Heart right ventricle (tissue), 16 donors: ENCODE data around the gene SPATA31D3. TPM values are rescaled to one million over a fixed set of nuclear protein-coding genes. Genes with fewer than 3 reads are reported as not detected.

Experiments used
- ATAC-seq, 8 donors: fragments of 200-7000 bp; cut with Tn5 transposase; one replicate each; pipeline ENCODE4 v1.9.1; 2020; ENCODE audit warnings: mild to moderate bottlenecking in 8 of 8, moderate library complexity in 8 of 8, moderate number of reproducible peaks in 1 of 8
- DNase-seq, 2 donors: peaks; one replicate each; pipeline ENCODE4 v3.0.0-alpha.2; 2020
- H3K27ac ChIP-seq, 10 donors: fragments of 200-600 bp; sonication (generic) in 2 of 10; one replicate each; pipeline versions ENCODE4 v1.5.0 to v1.8.0; 2020 to 2022; ENCODE audit warnings: mild to moderate bottlenecking in 3 of 10
- H3K27me3 ChIP-seq, 7 donors: fragments of 200-600 bp; one replicate each; pipeline ENCODE4 v1.8.0; 2021 to 2022; ENCODE audit warnings: mild to moderate bottlenecking in 2 of 7
- H3K36me3 ChIP-seq, 9 donors: fragments of 200-600 bp; sonication (generic) in 1 of 9; one replicate each; pipeline versions ENCODE4 v1.5.0 to v1.8.0; 2020 to 2022; ENCODE audit warnings: mild to moderate bottlenecking in 2 of 9
- H3K4me1 ChIP-seq, 9 donors: fragments of 200-600 bp; sonication (generic) in 1 of 9; one replicate each; pipeline versions ENCODE4 v1.5.0 to v1.8.0; 2020 to 2022; ENCODE audit warnings: mild to moderate bottlenecking in 4 of 9
- H3K4me3 ChIP-seq, 10 donors: fragments of 200-600 bp; sonication (generic) in 2 of 10; one replicate each; pipeline versions ENCODE4 v1.5.0 to v1.8.0; 2020 to 2022; ENCODE audit warnings: mild to moderate bottlenecking in 7 of 10, moderate library complexity in 2 of 10
- H3K9me3 ChIP-seq, 11 donors: fragments of 200-600 bp in 10 of 11; sonication (generic) in 2 of 11; one replicate each; pipeline versions ENCODE4 v1.5.0 to v1.8.0; 2013 to 2022; ENCODE audit warnings: mild to moderate bottlenecking in 2 of 11, control low read depth in 1 of 11, moderate library complexity in 1 of 11
- CTCF ChIP-seq, 9 donors: fragments of 200-600 bp; sonication (generic) in 2 of 9; IDR thresholded peaks; one replicate each; pipeline versions ENCODE4 v1.5.0 to v1.8.0; 2021 to 2022; ENCODE audit warnings: antibody characterized with exemption in 9 of 9, mild to moderate bottlenecking in 5 of 9, moderate library complexity in 1 of 9
- WGBS, 2 donors: extraction: QIAGEN DNeasy Blood & Tissue Kit; methylation state at CpG; one replicate each; pipeline ENCODE4 v1.1.7; 2013; ENCODE audit warnings: inconsistent platforms in 1 of 2; 5-methylcytosine and 5-hydroxymethylcytosine counted together
- intact Hi-C, 10 donors: fragments of 100-400 bp; cut with DNase I; formaldehyde crosslinking; loops; one replicate each; pipeline versions ENCODE4 v1.11.1 to v1.14.2; 2022
- polyA plus RNA-seq, 2 donors: library from polyadenylated mRNA; stranded (reverse); fragments of 200-250 nt; gene quantifications; one replicate each; pipeline ENCODE4 v1.2.3, GENCODE V29; 2013
- total RNA-seq, 10 donors: library from RNA; stranded (reverse); fragmentation: NEBNext Ultra II Directional in 3 of 10; extraction: Animal tissue kit (Norgen Biotek cat#: 25700) in 3 of 10; gene quantifications; one replicate each; pipeline versions ENCODE4 v1.2.1 to v1.2.4, GENCODE V29; 2021 to 2023
- donor health status: Arrhythmogenic right ventricular cardiomyopathy.
- donor health status: ischemic (EF 13 %, LVEDD 7.1; RV severe dilation, severe dysfunction).
- donor health status: healthy with polysubstance abuse.
- donor health status: DM: no; HTN: yes; CAD: no.
- donor health status: DM: no; HTN: no; CAD: no.
- donor health status: ischemic (EF 25% LVEDD 6.9; RV normal size, moderate dysfunction).
- donor health status: ischemic (EF 25% LVEDD 5.7; RV mildly dilated, moderate dysfunction).
- donor health status: healthy.
- donor health status: DM: yes; HTN: yes; CAD: no.
- donor health status: Ischemic cardiomyopathy.
- donor health status: ischemic (EF 35%, LVEDD 5.7; RV mildly dilated, moderate dysfunction).
- donor health status: nonischemic (EF 11% LVEDD 7.7; RV severe dilation, severe dysfunction).
- donor health status: DM: yes; HTN: yes; CAD: no.
- donor health status: PGD.
- donor health status: ischemic (EF 29% LVEDD 5.4; RV normal size, mild dysfunction).
- donor health status: nonischemic (EF 23%, LVEDD 6.1; RV moderate dilation, normal function).

SPATA31D3 gene
- total and polyA plus RNA-seq, 12 donors = not detected

GRCh38 chr9:81971727-81972126 is 28.4 kb downstream of the SPATA31D3 start:
- no peak overlapping the region for H3K27ac ChIP-seq
- H3K27me3 ChIP-seq = no peaks in the 10 kb centered on the region
- ATAC-seq = no peak
- no peak for TF ChIP-seq CTCF (IDR thresholded peaks at IDR 0.05)
- DNase-seq = no peak
- H3K4me1 ChIP-seq = no peaks in the 10 kb centered on the region
- peaks cover 0 to 15% (median 0%) of the 10 kb centered on the region in 11 donors for H3K9me3 ChIP-seq
- H3K4me3 ChIP-seq = no peak overlapping the region
- no peaks in the 10 kb centered on the region for H3K36me3 ChIP-seq
- intact Hi-C loops = no loop called here

- ATAC-seq = peak in 4 of 8 donors; percentile 33 to 86 (median 58)
- no peaks in the 10 kb centered on the region for H3K4me1 ChIP-seq
- H3K9me3 ChIP-seq = peaks cover 0 to 22% (median 0%) of the 10 kb centered on the region in 11 donors
- no peak for TF ChIP-seq CTCF (IDR thresholded peaks at IDR 0.05)
- H3K27ac ChIP-seq = no peak overlapping the region
- intact Hi-C loops = no loop called here
- DNase-seq = no peak
- no peaks in the 10 kb centered on the region for H3K27me3 ChIP-seq
- H3K36me3 ChIP-seq = no peaks in the 10 kb centered on the region
- no peak overlapping the region for H3K4me3 ChIP-seq
- WGBS, 2 donors = 75 to 86% methylated on average over 5 of the region's 5 CpGs
These were observed 31.5 kb downstream of the SPATA31D3 start for GRCh38 chr9:81974764-81975163.

GRCh38 chr9:81976351-81976750 is 33.1 kb downstream of the SPATA31D3 start:
- ATAC-seq (no peak), DNase-seq (no peak)
- WGBS, 2 donors = 90 to 91% methylated on average over 11 of the region's 11 CpGs
- H3K36me3 ChIP-seq = no peaks in the 10 kb centered on the region
- no peak overlapping the region for H3K4me3 ChIP-seq
- TF ChIP-seq CTCF (IDR thresholded peaks at IDR 0.05) = no peak
- peaks cover 0 to 22% (median 0%) of the 10 kb centered on the region in 11 donors for H3K9me3 ChIP-seq
- intact Hi-C loops = no loop called here
- H3K27me3 ChIP-seq = no peaks in the 10 kb centered on the region
- H3K27ac ChIP-seq = no peak overlapping the region
- H3K4me1 ChIP-seq = no peaks in the 10 kb centered on the region

GRCh38 chr9:81979196-81979595 is 35.9 kb downstream of the SPATA31D3 start:
- H3K36me3 ChIP-seq = no peaks in the 10 kb centered on the region
- intact Hi-C loops = no loop called here
- 72 to 76% methylated on average over 2 of the region's 2 CpGs for WGBS, 2 donors
- DNase-seq (no peak), ATAC-seq (no peak)
- no peak for TF ChIP-seq CTCF (IDR thresholded peaks at IDR 0.05)
- no peaks in the 10 kb centered on the region for H3K4me1 ChIP-seq
- no peaks in the 10 kb centered on the region for H3K27me3 ChIP-seq
- no peak overlapping the region for H3K4me3 ChIP-seq
- no peak overlapping the region for H3K27ac ChIP-seq
- H3K9me3 ChIP-seq = peaks cover 0 to 16% (median 0%) of the 10 kb centered on the region in 11 donors

GRCh38 chr9:81980568-81980967 is 37.3 kb downstream of the SPATA31D3 start:
- intact Hi-C loops = no loop called here
- no peak for ATAC-seq
- Histone ChIP-seq H3K4me1 (no peaks in the 10 kb centered on the region), H3K36me3 (no peaks in the 10 kb centered on the region), H3K4me3 (no peak overlapping the region), H3K27me3 (no peaks in the 10 kb centered on the region), H3K27ac (no peak overlapping the region), H3K9me3 (peaks cover 0 to 15% (median 0%) of the 10 kb centered on the region in 11 donors)
- no peak for DNase-seq
- TF ChIP-seq CTCF (IDR thresholded peaks at IDR 0.05) = no peak
